ENCODE data around the gene ADH6.

GRCh38 chr4:99179178-99179577 is 39.9 kb downstream of the ADH6 start:
- no peak for TF ChIP-seq POLR2A (IDR thresholded peaks at IDR 0.05; ENCODE audit: low read length)
- no peak for TF ChIP-seq HMGXB4 (CRISPR knock-in tag; IDR thresholded peaks at IDR 0.05; ENCODE audit: borderline replicate concordance)
- TF ChIP-seq EP300 (IDR thresholded peaks at IDR 0.05), result no peak
- no peak for TF ChIP-seq BHLHE40 (IDR thresholded peaks at IDR 0.05; ENCODE audit: low read depth, low read length)
- no peak for TF ChIP-seq CTCF (IDR thresholded peaks at IDR 0.05)
- no peak for TF ChIP-seq ESRRA (IDR thresholded peaks at IDR 0.05; ENCODE audit: borderline replicate concordance, low read length)
- TF ChIP-seq RCOR1 (IDR thresholded peaks at IDR 0.05; ENCODE audit: low read depth, low read length), result no peak
- TF ChIP-seq REST (IDR thresholded peaks at IDR 0.05), result no peak
- TF ChIP-seq JUN (IDR thresholded peaks at IDR 0.05), result no peak
- no peak for TF ChIP-seq MAX (IDR thresholded peaks at IDR 0.05)
- TF ChIP-seq SMC3 (IDR thresholded peaks at IDR 0.05), result no peak
